ENCODE measurements around the gene TMEM132C.

The TMEM132C gene

GRCh38 chr12:128707488-128707887 is 440.5 kb downstream of the TMEM132C start:
- no peak overlapping the region for H3K4me3 ChIP-seq (ENCODE audit: low read depth, low read length)
- no peak for TF ChIP-seq CTCF (IDR thresholded peaks at IDR 0.05; ENCODE audit: borderline replicate concordance, insufficient read depth, low read depth, low read length)

GRCh38 chr12:128708789-128709188 is 441.8 kb downstream of the TMEM132C start:
- no peak for TF ChIP-seq CTCF (IDR thresholded peaks at IDR 0.05; ENCODE audit: borderline replicate concordance, insufficient read depth, low read depth, low read length)
- H3K4me3 ChIP-seq (ENCODE audit: low read depth, low read length), result no peak overlapping the region

DNA sequence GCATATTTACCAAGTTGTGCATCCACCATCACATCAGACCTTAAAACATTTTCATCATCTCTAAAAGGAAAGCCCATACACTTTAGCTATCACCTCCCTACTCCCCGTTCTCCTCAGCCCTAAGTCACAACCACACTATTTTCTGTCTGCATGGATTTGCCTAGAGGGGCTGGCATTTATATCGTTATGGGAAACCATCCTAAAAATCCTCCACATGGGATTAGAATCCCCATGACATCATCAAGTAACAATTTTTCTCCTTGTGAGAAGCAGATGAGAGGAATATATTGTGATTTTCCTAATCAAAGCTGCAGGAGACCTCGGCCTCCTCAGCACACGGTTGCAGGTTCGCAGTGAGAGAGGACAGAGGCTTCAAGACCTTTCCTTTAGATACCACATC is 442.7 kb downstream of the TMEM132C start:
- TF ChIP-seq CTCF (IDR thresholded peaks at IDR 0.05; ENCODE audit: borderline replicate concordance, insufficient read depth, low read depth, low read length), result no peak
- no peak overlapping the region for H3K4me3 ChIP-seq (ENCODE audit: low read depth, low read length)

- TF ChIP-seq CTCF (IDR thresholded peaks at IDR 0.05; ENCODE audit: borderline replicate concordance, insufficient read depth, low read depth, low read length), result no peak
- no peak overlapping the region for H3K4me3 ChIP-seq (ENCODE audit: low read depth, low read length)
Measured at GRCh38 chr12:128711486-128711885, 444.5 kb downstream of the TMEM132C start.

DNA sequence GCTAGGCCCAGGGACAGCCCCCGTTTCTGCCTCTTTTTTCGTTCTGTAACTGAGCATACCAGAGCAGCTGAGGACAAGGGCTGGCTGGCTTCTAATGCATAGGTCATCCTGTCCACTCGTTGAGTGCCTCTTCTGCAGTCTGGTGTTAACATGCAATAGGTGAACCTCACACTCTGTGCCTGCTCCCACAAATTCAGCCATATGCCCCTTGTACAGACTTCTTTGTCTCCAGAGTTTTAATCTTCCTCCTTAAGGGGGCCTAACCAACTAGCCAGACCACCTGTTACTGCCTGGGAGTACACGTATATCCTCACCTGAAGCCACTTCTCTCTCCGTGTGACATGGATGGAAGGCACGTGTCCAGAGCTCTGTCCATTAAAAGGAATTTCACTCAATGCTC is 445.7 kb downstream of the TMEM132C start:
- H3K4me3 ChIP-seq (ENCODE audit: low read depth, low read length), result no peak overlapping the region
- no peak for TF ChIP-seq CTCF (IDR thresholded peaks at IDR 0.05; ENCODE audit: borderline replicate concordance, insufficient read depth, low read depth, low read length)

DNA sequence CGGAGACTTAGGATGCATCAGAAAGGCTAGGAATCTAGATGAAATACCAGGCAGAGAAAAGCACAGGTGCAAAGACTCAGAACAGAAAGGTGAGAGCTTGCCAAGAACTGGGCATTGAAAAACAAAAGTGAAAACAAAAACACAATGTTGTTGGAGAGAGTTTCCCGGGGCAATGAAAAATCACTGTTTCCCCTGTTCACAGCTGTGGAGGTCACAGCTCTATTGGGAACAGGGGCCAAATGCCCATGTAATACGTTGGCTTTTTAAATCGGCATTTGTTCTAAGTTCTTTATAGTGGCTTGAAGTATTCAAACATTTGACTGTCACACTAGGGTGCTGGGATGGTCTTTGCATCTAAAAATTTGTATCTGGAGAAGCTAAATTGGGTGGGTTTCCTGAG is 448.5 kb downstream of the TMEM132C start:
- no peak for TF ChIP-seq CTCF (IDR thresholded peaks at IDR 0.05; ENCODE audit: borderline replicate concordance, insufficient read depth, low read depth, low read length)
- no peak overlapping the region for H3K4me3 ChIP-seq (ENCODE audit: low read depth, low read length)

GRCh38 chr12:128724468-128725046 is 457.6 kb downstream of the TMEM132C start:
- no peak for TF ChIP-seq CTCF (IDR thresholded peaks at IDR 0.05; ENCODE audit: borderline replicate concordance, insufficient read depth, low read depth, low read length)
- H3K4me3 ChIP-seq (ENCODE audit: low read depth, low read length), result no peak overlapping the region
